Myocyte (in vitro differentiated cells): ENCODE results near the gene SPDYE1. TPM values are rescaled to one million over a fixed set of nuclear protein-coding genes. Genes with fewer than 3 reads are reported as not detected.

ENCODE experiments used
- DNase-seq: peaks from one replicate; pipeline ENCODE4 v3.0.0-alpha.2; 2012; ENCODE audit warnings: low read depth
- total RNA-seq: library from RNA; depleted of rRNA; stranded (reverse); fragments of >200 nt; gene quantifications from 2 replicates; pipeline ENCODE4 v1.2.3, GENCODE V29; 2014

SPDYE1 gene
- total RNA-seq, 1 donor from 2014 or later = not detected

DNA sequence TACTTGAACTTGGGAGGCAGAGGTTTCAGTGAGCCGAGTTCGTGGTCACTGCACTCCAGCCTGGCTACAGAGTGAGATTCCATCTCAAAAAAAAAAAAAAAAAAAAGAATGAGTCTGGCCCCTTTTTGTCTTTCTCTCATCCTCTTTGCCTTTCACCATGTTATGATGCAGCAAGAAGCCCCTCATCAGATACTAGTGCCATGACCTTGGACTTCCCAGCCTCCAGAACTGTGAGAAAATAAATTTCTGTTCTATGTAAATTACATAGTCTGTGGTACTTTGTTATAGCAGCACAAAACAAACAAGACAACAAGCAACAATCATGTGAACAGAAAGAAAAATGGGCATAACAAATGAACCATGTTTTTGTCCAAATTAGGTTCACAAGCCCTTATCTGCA, 44.5 kb downstream of the SPDYE1 start:
- no peak for DNase-seq

DNA sequence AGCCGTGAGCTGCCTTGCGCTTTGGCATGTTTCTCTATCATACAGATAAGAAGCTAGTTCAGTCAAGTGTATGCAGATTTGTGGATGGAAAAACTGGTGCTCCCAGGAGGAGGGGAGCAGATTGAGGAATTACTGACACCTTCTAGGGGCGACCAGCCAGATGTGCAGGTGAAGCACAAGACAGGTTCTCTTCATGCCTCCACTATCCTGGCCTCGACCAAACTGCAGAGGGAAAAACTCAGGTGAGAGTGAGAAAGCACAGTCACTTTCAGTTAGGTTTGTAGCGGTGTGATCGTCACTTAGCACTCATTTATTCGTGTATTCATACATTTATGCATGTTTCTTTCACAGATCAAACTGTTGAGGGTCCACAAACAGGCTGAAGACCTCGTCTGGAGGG, 46.2 kb downstream of the SPDYE1 start:
- no peak for DNase-seq

DNA sequence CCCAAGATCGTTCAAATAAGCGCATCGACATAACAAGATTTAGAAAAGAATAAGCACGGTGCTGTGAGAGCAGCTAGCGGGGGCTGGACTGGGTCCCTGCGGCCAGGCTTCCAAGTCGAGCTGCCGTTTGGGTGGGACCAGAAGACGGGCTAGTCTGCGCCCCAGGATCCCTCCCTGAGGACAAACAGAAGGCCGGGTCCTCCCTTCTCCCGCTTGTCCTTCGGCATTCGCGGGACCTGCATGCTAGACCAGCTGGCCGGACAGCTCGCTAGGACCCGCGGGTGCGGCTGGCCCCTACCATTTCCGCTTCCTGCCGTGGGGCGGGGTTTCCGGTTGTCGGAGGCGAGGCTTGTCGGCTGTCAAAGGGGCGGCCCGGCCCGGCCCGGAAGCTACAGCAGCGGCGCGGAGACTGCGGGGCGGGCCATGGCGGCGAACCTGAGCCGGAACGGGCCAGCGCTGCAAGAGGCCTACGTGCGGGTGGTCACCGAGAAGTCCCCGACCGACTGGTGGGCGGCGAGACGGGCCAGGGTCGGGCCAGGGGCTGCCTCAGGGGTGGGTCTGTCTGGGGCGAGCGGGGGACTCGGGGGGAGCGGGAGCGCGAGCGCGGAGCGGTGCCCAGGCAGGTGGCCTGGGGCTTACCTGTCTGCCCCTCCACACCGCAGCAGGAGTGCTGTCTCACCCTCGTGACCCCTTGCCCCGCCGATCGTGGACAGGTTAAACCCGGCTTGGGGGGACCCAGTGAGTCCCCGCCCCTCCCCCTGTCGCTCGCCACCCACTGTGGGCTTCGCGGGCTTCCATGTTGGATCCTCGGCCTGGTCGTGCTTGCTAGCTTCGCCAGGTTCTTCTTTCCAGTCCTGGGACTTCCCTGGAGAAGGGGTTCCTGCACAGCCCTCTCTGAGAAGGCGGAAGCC, 46.9 kb downstream of the SPDYE1 start, which contains the start of gene DBNL:
TSS of gene DBNL (plus strand) at position 388 of the 911 bp plus-strand sequence. CDS start at position 424, 36 bp downstream.
- DNase-seq = peak; percentile 95

DNA sequence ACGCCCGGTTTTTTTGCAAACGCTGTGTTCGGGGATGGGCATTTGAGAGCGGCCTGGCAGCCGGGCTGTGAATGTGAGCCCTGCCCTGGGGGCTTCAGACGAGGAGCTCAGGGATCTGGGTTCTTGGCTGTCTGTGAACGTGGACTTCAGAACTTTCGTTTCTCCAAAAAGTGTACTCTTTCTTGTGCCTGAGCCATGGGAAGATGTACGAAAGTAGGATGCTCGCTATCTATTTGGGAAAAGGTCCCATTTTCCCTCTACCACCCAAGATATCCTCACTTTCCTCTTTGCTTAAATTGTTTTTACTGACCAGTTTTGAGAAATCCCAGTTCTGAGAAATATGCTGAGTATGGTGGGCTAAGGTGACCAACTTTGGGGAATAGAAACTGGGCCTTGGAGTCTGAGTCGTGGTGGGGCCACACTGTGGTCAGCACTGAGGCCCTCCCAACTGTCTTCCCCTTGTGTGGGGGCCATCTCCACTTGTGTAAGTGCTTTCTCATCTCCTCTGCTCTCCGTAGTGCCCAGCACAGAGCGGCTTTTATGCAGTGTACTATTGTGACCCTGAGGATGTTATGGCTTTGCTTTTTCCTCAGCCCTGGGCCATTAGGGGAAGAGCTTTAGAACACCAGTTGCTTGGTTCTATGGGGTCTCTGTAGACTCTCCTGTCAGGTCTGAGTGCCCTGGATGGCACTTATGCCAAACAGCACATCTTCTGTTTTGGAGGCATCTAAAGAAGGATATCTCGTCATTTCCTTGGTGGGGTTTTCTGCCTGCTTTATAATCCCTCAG, 47.7 kb downstream of the SPDYE1 start:
- DNase-seq = no peak

DNA sequence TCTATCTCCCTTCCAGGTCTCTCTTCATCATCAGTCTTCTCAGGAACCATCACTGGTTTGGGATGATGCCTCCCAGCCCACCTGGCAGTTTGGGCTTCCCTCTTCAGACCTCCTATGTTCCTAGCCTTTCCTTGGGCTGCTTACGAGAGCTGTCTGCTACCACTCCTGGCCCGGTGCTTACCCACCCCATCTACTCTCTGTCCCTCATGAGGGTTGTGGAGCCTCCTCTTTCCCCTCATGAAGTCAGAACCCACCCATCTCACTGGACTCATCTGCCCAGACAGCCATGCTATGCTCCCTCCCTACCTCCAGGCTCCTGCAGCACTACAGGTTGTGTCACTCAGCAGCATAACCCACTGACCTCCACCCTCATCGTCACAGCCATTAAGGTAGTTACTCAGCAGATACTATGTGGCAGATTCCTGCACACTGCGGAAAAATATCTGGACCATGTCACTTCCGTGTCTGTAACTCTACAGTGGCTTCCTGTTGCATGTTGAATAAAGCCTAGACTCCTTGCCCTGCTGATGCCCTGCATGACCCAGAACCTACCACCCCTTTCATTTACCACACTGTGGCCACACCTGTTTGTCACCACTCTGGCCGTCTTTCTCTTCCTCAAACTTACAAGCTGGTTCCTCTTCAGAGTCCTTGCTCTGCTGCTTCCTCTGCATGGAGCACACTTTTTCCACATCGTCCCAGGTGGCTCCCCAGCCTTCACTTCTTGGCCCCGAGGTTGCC, 48.8 kb downstream of the SPDYE1 start:
- DNase-seq = no peak

DNA sequence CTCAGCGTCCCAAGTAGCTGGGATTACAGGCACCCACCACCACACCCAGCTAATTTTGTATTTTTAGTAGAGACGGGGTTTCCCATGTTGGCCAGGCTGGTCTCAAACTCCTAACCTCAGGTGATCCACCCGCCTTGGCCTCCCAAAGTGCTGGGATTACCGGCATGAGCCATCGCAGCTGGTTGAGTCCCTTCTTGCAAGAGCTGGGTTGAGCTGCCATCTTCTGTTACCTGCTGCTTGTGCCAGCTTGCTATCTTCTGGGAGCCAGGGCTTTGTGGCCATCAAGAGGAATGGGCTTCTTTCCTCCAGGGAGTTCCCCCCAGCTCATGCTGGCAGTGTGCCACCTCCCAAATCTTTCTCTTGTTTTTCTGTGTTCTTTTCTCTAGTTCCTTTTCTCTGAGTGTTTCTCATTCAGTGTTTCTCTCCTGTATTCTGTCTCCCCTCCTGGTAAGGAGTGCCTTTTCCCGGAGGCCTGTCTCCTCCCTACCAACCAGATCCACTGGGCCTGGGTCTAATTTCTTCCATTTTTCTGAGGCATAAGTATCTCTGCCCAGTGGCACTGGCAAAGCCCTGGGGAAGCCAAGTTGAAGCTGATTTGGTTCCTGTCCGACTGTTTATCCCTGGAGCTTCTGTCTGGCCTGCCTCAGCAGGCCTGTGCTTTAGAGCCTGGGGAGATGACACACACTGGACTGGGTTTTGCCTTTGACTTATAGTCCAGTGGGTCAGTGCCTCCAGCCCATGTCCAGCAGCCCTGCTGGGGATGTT, 50.5 kb downstream of the SPDYE1 start:
- no peak for DNase-seq

DNA sequence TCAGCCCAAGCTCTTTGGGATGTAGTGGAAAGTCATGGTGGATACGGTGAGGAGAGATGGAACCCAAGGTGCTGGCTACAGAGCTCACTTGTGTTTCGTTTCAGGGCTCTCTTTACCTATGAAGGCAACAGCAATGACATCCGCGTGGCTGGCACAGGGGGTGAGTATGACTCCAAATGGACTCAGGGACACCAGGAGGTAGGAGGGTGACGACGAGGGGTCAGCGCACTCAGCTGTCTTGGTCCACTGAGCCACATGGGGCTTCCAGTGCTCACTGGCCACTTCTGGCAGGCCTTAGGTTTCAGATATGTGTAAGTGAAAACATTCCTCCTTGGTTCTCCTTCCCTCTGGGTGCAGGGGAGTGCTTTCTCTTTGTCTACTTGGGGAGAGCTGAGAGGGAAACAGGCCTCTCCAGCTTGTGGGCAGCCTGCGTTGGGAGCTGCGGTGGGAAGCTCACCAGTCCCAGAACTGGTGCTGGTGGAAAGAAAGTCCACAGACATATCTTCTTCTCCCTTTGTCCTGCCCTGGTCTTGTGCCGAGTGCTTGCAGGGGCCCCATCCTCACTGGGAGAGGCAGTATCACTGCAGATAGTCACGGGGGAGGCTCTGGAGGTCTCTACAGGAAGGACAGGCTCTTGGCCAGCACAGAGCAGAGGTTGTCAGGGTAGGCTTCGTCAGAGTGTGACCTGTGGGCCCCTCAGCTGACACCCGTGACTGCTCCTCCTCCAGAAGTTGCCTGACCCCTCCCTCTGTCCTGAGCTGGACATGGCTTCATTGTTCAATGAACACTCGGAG, 52.6 kb downstream of the SPDYE1 start:
- DNase-seq = no peak

DNA sequence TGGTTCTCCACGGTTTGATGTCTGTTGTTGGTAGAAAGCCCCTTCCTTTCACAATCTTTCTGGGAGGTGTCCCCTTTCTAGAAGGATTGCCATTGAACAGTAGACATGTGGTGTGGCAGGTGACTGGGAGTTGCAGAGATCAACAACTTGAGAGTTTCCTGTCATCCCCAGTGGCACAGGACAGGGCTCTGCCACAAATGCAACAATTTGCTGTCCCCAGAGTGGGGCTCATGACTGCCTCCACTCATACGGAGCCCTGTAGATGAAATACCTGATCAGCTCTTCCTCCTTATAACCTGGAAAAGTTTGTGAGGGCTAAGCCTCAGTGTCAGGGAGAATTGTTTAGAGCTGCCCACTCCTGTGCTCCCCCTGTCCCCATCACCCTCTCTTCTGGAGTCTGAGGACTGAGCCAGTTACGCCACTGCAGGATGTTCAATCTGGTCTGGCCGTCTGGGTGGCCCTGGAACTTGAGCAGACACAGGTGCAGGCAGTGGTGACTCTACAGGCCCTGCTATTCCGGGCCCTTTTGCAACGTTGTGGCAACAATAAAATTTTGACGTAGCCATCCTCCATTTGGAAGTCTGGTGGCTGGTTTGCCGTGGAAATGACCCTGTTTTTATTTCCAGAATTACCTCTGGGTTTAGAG, 53.3 kb downstream of the SPDYE1 start:
- DNase-seq = no peak

DNA sequence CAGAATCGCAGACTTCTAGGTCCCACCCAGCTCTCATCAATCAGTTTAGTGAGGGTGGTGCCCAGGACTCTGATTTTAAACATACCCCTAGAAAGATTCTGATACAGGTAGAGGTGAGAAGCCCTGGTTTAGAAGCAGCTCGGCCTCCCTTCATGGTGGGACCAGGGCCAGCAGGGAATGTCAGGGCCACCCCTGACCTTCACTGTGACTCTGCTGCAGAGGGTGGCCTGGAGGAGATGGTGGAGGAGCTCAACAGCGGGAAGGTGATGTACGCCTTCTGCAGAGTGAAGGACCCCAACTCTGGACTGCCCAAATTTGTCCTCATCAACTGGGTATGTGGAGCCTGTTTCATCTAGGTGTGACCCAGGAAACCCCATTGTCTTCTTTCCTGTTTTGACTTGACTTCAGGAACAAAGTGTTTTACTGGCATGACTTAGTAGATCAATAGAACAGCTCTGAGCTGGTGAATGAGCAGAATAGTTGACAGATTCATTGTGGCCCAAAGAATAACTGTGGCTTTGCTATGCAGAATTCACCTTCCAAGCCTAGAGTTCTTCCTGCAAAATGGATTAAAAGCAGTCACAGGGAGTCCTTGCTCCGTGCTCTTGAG, 54.0 kb downstream of the SPDYE1 start:
- DNase-seq = no peak

DNA sequence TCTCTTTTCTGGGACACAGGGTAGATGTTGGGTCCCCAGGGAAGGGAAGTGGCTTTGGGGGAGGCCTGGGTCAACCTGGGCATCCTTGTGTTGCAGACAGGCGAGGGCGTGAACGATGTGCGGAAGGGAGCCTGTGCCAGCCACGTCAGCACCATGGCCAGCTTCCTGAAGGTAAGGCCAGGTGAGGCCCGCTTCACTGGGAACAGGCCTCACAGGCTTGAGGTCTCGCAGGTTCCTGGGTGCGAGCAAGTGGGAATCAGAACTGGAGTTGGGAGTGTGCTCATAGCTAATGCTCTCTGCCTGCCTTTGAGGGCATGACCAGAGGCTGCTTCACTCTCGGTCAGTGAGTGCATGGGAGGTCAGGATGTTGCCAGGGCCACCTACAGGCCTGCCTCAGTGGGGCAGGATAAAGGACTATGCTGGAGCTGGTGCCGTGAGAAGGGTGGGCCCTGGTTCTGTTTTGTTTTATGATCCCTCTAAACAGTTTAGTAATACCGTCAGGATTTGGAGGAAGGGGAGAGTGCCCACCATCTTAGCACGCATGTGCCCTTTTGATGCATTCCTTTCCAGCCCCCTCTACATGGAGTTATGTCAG, 55.2 kb downstream of the SPDYE1 start:
- no peak for DNase-seq

DNA sequence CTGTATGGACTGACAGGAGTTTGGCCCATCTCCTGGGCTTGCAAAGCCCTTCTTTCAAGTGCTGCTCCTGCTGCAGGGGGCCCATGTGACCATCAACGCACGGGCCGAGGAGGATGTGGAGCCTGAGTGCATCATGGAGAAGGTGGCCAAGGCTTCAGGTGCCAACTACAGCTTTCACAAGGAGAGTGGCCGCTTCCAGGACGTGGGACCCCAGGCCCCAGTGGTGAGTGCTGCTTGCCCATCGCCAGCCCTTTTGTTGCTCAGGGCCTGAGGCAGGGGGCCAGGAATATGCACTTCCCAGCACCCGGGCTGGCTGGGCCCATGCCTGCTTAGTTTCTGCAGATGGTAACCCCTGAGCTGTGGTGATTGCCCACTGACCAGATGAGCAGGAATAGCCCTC, 59.0 kb downstream of the SPDYE1 start:
- no peak for DNase-seq

DNA sequence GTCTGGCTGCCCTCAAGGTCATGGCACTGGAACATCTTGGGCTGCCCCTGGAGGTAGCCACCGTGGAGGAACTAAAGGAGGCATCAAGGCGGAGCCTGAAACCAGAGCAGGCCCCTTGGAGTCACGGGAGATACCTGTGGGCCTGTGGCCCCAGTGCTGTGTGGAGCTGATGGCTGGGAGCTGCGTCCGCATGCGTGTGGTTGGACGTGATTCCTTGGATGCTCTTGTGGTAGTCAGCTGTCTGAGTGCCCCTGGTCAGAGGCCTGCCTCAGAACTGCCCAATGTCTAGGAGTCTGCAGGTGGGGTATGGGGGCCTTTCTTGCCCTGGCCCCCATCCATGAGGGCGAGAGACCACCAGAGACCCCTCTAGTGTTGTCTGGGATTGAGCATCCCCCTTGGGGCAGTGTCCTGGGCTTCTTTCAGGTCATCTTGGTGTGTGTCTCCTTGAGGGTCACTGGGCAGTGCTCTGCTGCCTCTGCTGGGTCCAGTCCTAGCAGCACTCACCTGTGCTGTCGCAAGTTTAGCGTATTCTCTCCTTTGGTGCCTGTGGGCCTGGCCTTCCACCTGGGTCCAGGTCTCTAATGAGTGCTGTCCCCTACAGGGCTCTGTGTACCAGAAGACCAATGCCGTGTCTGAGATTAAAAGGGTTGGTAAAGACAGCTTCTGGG, 59.6 kb downstream of the SPDYE1 start:
- DNase-seq = no peak

DNA sequence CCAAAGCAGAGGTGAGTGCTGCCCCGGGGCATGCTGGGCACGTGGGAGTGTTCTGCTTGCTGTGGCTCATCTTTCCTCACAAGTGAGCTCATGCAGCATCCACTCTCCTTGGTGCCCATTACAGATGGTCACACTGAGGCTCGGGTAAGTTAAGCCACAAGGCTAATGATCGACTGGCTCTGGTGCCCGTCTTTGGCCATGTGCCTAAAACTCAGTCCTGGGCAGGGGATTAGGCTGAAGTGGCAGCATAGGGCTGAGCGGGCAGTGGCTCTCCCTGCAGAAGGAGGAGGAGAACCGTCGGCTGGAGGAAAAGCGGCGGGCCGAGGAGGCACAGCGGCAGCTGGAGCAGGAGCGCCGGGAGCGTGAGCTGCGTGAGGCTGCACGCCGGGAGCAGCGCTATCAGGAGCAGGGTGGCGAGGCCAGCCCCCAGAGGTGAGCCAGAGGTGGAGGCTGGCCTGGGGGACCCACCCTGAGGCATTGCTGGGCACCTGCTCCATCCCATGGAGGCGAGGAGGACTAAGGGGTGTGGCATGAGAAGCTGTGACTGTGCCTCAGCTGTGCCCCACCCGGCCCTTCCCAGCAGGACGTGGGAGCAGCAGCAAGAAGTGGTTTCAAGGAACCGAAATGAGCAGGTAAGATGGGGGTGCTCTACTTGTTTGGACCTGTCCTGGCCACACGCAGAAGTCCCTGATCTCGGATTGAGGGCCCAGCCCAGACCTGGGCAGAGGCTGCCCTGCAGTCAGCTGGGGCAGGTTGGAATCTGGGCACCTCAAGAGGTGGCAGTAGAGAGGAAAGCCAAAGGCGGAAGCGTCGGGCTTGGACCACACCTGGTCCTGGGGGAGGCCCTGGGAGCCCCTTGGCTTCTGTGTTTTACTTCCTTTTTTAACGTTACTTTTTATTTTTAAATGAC, 60.4 kb downstream of the SPDYE1 start:
- DNase-seq = no peak

DNA sequence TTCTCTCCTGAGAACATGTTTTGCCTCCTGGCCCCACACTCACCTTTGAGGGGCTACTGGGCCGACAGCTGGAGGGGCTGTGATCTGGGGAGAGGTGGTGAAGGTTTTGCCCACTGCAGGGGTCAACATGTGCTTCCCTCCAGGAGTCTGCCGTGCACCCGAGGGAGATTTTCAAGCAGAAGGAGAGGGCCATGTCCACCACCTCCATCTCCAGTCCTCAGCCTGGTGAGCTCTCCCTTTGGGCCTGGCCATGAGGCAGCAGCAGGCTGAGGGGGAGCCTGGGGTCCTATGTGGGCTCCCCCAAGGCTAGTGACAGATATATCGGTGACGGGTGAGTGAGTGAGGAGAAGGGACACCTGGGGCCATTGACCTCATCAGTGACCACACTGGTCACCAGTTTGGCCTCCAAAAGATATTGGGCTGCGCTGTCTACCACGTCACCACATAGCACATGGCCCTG, 61.1 kb downstream of the SPDYE1 start:
- DNase-seq = no peak

DNA sequence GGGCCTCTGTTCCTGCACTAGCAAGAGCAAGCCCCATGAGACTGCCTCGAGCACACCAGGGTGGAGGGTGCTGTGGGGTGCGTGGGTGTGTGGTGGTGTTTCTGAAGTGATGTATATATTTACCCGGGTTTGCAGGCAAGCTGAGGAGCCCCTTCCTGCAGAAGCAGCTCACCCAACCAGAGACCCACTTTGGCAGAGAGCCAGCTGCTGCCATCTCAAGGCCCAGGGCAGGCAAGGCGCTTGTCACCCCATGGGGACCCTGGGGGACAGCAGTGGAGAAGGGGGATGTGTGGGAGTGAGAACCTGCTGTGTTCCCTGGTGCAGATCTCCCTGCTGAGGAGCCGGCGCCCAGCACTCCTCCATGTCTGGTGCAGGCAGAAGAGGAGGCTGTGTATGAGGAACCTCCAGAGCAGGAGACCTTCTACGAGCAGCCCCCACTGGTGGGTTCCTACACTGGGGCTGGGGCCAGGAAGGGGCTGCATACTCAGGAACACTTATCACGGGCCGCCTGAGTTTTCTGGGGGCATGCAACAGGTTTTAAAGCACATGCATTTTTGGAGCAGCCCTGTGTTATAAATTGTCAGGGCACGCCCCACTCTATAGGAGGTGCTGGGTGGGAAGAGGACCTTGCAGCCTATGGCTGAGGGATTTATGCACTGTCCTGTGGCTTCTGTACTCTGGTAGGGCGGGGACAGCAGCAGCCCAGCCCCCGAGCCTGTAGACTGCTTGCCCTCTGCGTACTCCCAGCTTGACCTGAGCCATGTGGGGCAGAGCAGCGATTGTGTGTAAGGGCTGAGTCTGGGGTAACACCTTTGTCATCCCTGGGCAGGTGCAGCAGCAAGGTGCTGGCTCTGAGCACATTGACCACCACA, 61.8 kb downstream of the SPDYE1 start:
- no peak for DNase-seq
